ENCODE measurements around the gene CRP. TPM values are rescaled to one million over a fixed set of nuclear protein-coding genes. Genes with fewer than 3 reads are reported as not detected.
"Not testable (repeated sequence)": the region's sequence is repeated elsewhere in the genome, so short reads cannot be mapped to it uniquely, and the experiment has no call there.

CRP gene
- total RNA-seq, 6 donors from 2014 or later = 0.69 to 2.1 (median 0.84) TPM; not detected in 3

DNA sequence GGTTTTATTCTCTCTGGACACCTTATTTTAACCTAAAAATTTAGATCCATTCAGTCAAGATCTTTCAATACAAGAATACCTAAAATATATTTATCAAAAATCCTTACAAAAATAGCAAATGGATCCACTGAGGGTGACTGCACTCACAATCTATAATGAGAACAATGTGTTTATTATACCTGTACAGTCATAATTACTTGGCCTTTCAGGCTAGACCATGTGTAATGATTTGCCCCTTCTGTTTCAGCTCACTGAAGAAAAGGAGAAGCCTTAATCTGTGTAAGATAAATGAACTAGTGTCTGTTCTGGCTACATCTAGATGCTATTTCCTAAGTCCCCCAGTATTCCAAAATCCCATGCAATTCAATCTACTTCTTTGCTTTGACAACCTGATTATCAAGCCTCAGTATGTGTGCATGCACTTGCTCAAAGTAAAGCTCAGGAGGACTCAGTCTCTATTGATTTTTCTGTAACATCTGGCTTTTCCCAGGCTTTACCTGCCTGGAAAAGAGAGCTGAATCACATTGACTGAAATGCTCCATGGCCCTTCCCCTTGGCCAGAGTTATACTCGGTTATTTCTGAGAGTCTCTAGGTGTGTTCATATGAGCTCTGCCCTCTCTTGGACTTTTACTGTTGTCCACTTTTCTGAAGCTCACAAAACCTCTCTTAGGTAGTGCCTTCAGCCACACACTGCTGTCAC lies 27.6 kb downstream of the CRP start:
- Histone ChIP-seq H3K9me3 (no peaks in the 10 kb centered on the region), H3K36me3 (no peaks in the 10 kb centered on the region), H3K27ac (no peak overlapping the region), H3K27me3 (no peaks in the 10 kb centered on the region), H3K4me1 (no peaks in the 10 kb centered on the region), H3K4me3 (no peak overlapping the region)
- 80 to 100% methylated on average over 1 of the region's 1 CpG for WGBS, 2 donors
- ATAC-seq (ENCODE audit: low FRiP score in 2 of 2) (no peak), DNase-seq (no peak)
- TF ChIP-seq POLR2A (IDR thresholded peaks at IDR 0.05) = no peak
- TF ChIP-seq, protein P1, sequence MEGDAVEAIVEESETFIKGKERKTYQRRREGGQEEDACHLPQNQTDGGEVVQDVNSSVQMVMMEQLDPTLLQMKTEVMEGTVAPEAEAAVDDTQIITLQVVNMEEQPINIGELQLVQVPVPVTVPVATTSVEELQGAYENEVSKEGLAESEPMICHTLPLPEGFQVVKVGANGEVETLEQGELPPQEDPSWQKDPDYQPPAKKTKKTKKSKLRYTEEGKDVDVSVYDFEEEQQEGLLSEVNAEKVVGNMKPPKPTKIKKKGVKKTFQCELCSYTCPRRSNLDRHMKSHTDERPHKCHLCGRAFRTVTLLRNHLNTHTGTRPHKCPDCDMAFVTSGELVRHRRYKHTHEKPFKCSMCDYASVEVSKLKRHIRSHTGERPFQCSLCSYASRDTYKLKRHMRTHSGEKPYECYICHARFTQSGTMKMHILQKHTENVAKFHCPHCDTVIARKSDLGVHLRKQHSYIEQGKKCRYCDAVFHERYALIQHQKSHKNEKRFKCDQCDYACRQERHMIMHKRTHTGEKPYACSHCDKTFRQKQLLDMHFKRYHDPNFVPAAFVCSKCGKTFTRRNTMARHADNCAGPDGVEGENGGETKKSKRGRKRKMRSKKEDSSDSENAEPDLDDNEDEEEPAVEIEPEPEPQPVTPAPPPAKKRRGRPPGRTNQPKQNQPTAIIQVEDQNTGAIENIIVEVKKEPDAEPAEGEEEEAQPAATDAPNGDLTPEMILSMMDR (IDR thresholded peaks at IDR 0.05) = no peak
- TF ChIP-seq POLR2AphosphoS5 (IDR thresholded peaks at IDR 0.05) = no peak
- no peak for TF ChIP-seq EP300 (IDR thresholded peaks at IDR 0.05)

DNA sequence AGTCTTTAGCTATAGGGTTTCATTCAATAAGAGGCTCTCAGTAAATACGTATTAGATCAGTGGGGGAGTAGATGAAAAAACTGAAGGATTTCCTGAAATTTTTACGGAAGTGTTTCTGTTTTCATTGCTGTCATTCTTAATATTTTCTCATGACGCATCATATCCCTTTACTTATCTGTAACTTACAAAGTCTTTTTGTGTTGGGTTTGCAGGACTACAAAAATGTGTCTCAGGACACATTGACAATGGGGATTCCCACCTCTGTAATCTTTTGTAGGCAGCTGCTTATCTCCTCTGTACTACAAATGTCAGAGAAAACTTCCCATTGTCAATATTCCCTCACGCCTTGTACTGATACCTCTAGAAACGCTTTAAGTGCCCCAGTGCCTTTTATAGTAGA lies 35.5 kb downstream of the CRP start:
- no peaks in the 10 kb centered on the region for H3K4me1 ChIP-seq
- no peak overlapping the region for H3K27ac ChIP-seq
- no peak for TF ChIP-seq EP300 (IDR thresholded peaks at IDR 0.05)
- TF ChIP-seq POLR2AphosphoS5 (IDR thresholded peaks at IDR 0.05) = no peak
- TF ChIP-seq POLR2A (IDR thresholded peaks at IDR 0.05) = no peak
- TF ChIP-seq, protein P1 (IDR thresholded peaks at IDR 0.05) = no peak
- 57% methylated on average over 5 of the region's 5 CpGs; no CpG with 5 or more reads in 1 of the 2 donors for WGBS, 2 donors
- DNase-seq (no peak), ATAC-seq (ENCODE audit: low FRiP score in 2 of 2) (no peak)
- H3K4me3 ChIP-seq = no peak overlapping the region
- no peaks in the 10 kb centered on the region for H3K27me3 ChIP-seq
- H3K9me3 ChIP-seq = no peaks in the 10 kb centered on the region
- H3K36me3 ChIP-seq = no peaks in the 10 kb centered on the region

DNA sequence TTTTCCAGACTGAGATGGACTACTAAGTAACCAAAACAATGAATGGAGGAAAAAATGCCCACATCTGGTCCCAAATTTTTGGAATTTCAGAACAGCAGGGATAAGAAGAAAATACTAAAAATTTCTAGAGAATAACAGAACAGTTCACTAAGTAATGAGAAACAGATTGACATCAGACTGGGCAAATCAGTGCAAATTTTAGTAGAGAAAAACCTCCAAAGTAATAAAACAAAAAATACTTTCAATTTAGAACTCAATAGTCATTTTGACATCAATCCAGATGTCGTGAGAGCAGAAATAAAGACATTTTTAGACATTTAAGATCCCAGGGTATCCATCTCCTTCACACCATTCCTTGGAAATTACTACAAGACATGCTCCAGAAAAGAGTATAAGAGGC lies 39.3 kb downstream of the CRP start:
- Histone ChIP-seq H3K27ac (no peak overlapping the region), H3K4me3 (no peak overlapping the region), H3K27me3 (no peaks in the 10 kb centered on the region), H3K36me3 (no peaks in the 10 kb centered on the region), H3K4me1 (no peaks in the 10 kb centered on the region), H3K9me3 (no peaks in the 10 kb centered on the region)
- ATAC-seq (ENCODE audit: low FRiP score in 2 of 2) (no peak), DNase-seq (no peak)
- TF ChIP-seq POLR2A (IDR thresholded peaks at IDR 0.05) = no peak
- TF ChIP-seq, protein P1 (IDR thresholded peaks at IDR 0.05) = no peak
- TF ChIP-seq EP300 (IDR thresholded peaks at IDR 0.05) = no peak
- TF ChIP-seq POLR2AphosphoS5 (IDR thresholded peaks at IDR 0.05) = no peak
- WGBS, 2 donors = 67 to 70% methylated on average over 1 of the region's 1 CpG

DNA sequence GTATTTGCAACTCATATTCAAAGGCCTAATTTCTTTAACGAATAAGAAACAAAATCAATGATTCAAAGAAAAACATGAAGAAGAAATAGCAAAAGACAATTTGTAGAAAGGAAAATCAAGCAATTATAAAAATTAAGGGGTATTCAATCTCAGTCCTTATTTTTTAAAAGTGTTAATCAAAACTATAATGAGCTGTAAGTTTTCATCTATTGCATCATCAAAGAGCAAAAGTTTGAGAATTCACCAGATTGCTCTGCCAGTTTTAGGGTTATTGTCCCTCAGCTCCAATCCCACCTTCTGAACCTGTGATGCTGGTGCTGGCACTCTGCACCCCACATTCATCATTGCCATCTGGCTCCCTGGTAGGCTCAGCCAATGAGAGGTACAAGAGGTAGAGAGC lies 42.0 kb downstream of the CRP start:
- not testable (repeated sequence) for H3K27ac ChIP-seq; H3K36me3 ChIP-seq; ATAC-seq (ENCODE audit: low FRiP score in 2 of 2); H3K9me3 ChIP-seq; H3K27me3 ChIP-seq; H3K4me3 ChIP-seq; DNase-seq; H3K4me1 ChIP-seq
- WGBS, 2 donors = 93 to 100% methylated on average over 1 of the region's 1 CpG

DNA sequence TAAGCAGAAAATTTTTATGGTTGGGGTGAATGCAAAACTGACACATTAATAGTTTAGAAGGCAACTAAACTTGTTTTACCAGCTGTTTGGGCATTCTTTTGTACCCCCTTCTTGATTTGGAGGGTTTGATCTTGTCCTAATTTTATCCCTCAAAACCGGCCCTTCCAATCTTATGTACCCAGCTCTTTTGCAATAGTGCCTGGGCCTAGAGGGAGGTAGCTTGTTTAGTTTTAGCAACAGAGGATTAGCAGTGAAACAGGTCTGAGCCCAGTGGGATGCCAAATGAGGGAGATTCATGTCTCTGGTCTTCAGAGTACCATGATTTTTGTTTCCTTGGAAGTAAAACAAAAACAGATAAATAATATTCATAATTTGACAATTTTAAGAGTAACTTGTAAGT lies 45.1 kb downstream of the CRP start:
- DNase-seq = no peak

DNA sequence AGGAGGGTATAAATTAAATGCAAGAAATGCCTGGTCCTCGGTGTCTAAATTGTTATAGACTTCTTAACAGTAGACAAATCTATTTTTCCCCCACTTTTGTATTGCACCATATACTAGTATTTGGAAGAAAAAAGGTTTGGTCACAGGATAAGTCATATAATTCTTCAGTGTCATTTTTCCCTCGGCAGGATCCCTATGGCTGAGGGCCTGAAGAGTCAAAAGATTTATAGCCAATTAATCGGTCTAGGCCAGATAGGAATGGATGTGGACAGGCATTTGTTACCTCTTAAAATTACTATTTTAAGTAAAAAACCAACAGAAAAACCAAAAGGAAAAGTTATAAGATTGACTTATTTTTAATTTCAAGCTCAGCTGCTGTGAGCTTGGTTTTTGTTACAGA lies 45.6 kb downstream of the CRP start:
- Histone ChIP-seq H3K36me3 (no peaks in the 10 kb centered on the region), H3K4me3 (no peak overlapping the region), H3K9me3 (peaks cover 0 to 4% (median 0%) of the 10 kb centered on the region in 4 donors), H3K27ac (no peak overlapping the region), H3K27me3 (no peaks in the 10 kb centered on the region), H3K4me1 (no peaks in the 10 kb centered on the region)
- WGBS, 2 donors = 81% methylated on average over 3 of the region's 3 CpGs
- ATAC-seq (ENCODE audit: low FRiP score in 2 of 2) (no peak), DNase-seq (no peak)
- TF ChIP-seq, protein P1 (IDR thresholded peaks at IDR 0.05) = no peak
- TF ChIP-seq POLR2AphosphoS5 (IDR thresholded peaks at IDR 0.05) = no peak
- no peak for TF ChIP-seq EP300 (IDR thresholded peaks at IDR 0.05)
- no peak for TF ChIP-seq POLR2A (IDR thresholded peaks at IDR 0.05)

More for the DNA sequence above, 45.1 kb downstream of the CRP start:
- no peaks in the 10 kb centered on the region for H3K4me1 ChIP-seq
- H3K4me3 ChIP-seq = no peak overlapping the region
- H3K27me3 ChIP-seq = no peaks in the 10 kb centered on the region
- H3K9me3 ChIP-seq = no peaks in the 10 kb centered on the region
- no peak for ATAC-seq (ENCODE audit: low FRiP score in 2 of 2)
- no peak overlapping the region for H3K27ac ChIP-seq
- TF ChIP-seq POLR2AphosphoS5 (IDR thresholded peaks at IDR 0.05) (no peak), POLR2A (IDR thresholded peaks at IDR 0.05) (no peak)
- H3K36me3 ChIP-seq = no peaks in the 10 kb centered on the region
- 34 to 45% methylated on average over 1 of the region's 1 CpG for WGBS, 2 donors
